ENCODE results near the gene EP400.

GRCh38 chr12:132105467-132105866, 155.7 kb downstream of the EP400 start:
- TF ChIP-seq, protein P1, sequence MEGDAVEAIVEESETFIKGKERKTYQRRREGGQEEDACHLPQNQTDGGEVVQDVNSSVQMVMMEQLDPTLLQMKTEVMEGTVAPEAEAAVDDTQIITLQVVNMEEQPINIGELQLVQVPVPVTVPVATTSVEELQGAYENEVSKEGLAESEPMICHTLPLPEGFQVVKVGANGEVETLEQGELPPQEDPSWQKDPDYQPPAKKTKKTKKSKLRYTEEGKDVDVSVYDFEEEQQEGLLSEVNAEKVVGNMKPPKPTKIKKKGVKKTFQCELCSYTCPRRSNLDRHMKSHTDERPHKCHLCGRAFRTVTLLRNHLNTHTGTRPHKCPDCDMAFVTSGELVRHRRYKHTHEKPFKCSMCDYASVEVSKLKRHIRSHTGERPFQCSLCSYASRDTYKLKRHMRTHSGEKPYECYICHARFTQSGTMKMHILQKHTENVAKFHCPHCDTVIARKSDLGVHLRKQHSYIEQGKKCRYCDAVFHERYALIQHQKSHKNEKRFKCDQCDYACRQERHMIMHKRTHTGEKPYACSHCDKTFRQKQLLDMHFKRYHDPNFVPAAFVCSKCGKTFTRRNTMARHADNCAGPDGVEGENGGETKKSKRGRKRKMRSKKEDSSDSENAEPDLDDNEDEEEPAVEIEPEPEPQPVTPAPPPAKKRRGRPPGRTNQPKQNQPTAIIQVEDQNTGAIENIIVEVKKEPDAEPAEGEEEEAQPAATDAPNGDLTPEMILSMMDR (conservative IDR thresholded peaks at IDR 0.05; ENCODE audit: low read depth, low read length): no peak
- no peak for TF ChIP-seq EZH2 (IDR thresholded peaks at IDR 0.05; ENCODE audit: borderline replicate concordance, low read depth, low read length, poor library complexity, severe bottlenecking)
